Activated CD4-positive, CD25-positive, alpha-beta regulatory T cell treated with anti-CD3 and anti-CD28 coated beads, Interleukin-2, amount 50 U/mL, for 72 hours (primary cell): ENCODE data around the gene INO80C.

Experiments
- DNase-seq: peaks from one replicate; pipeline ENCODE4 v3.0.0; 2021

The INO80C gene

DNA sequence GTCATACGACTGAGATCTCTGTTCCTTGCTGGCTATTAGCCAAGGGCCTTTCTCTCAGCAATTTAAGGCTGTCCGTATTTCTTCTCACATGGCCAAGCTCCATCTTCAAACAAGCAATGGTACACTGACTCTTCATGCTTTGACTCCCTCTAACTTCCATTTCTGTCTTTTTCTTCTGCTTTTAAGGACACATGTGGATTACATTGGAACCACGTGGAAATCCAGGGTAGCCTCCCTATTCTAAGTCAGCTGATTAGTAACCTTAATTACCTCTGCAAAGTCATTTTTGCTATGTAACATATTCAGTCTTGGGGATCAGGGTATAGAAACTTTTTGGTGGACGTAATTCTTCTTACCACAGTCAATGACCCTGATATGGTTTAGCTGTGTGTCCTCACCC is 79.2 kb downstream of the INO80C start:
- DNase-seq, result no peak
